Mesenteric fat pad (tissue), 1 donor: ENCODE measurements around the gene PTGES. TPM values are rescaled to one million over a fixed set of nuclear protein-coding genes. Genes with fewer than 3 reads are reported as not detected.

Experiments used
- DNase-seq: peaks from one replicate; pipeline ENCODE4 v3.0.0-alpha.2; 2020; ENCODE audit warnings: low spot score
- total RNA-seq: library from RNA; stranded (reverse); fragmentation: NEBNext Ultra II Directional; extraction: Animal tissue kit (Norgen Biotek cat#: 25700); gene quantifications from one replicate; pipeline ENCODE4 v1.2.1, GENCODE V29; 2021
- donor health status: DM: yes; HTN: yes; CAD: no.

The PTGES gene
- total RNA-seq, 1 donor from 2014 or later: 14.1 TPM

GRCh38 chr9:129748249-129748648 lies 4.6 kb downstream of the PTGES start:
- no peak for DNase-seq

- DNase-seq: no peak
Observed at GRCh38 chr9:129746092-129746777, 6.6 kb downstream of the PTGES start.

DNA sequence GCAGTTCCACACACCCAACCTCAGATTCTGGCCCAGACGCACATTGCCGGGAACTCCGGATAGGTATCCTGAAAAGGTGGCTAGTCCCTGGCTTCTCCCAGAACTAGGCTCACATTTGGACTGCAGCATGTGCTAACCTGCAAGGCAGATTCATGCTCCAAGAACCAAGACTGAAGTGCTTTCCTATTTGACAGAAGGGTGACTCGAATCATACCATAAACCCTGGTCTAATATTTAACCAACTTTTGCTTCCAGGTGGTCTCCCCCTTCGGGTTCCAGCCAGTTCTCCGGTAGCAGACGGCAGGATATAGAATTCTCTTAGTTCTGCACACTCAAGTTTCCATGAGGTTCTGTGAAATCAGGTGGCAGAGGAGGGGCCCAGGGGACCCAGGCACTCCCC lies 7.6 kb downstream of the PTGES start:
- no peak for DNase-seq

DNA sequence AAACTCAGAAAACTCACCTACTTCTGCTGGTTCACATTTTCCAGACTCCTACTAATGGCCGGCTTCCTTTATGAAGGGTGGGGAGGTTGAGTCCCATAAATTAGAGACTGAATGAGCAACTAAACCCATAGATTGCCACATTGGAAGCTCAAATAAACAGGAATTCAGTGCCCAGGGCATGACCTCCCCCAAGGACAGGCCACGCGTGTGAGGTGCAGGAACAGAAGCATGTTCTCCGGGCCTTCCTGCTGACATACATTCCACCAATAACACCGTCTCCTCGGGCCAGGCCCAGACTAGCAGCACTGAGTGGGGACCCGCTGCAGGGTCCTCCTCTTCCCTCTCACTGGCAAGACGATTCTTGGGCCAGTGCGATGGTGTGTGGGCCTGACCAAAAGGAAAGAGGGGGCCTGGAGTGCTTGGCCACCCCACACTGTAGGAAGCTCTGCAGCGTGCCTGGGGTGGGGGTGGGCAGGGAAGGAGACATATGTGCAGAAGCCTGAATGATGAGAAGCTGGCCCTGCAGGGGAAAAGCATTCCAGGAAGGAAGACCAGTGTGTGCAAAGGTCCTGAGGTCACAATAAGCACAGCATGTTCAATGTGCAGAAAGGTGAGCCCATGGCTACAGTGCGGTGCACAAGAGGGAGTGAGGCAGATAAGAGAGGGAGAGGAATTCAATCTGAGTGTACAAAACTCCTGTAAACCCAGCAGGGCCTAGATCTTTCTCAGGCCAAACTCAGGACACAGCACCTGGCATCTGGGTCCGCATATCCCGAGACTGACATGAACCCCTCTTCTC lies 12.0 kb downstream of the PTGES start:
- DNase-seq: no peak

- DNase-seq: no peak
Observed at GRCh38 chr9:129740174-129740573, 12.7 kb downstream of the PTGES start.

- DNase-seq: no peak
Observed at GRCh38 chr9:129739432-129739831, 13.4 kb downstream of the PTGES start.

DNA sequence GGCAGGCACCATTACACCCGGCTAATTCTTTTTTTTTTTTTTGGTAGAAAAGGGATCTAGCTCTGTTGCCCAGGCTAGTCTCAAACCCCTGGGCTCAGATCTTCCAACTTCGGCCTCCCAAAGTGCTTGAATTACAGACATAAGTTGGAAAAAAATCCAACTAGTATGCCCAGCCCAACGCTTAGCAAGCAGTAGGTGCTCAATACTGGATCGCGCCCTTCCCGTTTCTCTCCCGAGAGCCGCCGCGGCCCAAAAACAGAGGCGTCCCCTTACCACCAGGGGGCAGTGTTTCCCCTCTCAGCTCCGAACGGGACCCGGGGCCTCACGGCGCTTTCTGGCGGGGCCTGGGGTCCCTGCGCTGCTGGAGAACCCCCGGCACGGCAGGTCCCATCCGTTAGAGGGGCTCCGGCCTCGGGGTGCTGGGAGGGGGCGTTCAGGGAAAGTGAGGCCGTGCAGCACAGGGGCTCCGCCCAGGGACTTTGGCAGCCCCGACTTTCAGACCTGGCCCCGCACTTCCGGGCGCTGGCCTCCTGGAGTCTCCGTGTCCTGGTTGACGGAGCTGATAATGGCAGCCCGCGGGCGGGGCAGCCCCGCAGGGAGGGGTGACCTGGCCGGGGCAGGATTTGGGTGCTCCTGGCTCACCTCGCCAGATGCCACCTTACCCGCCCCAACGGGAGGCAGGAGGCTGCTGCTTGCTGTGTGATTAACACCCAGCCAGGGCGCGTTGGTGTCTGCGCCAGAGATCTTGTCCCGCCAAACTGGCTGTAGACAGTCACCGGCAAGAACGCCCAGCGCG lies 15.2 kb downstream of the PTGES start:
- peak; percentile 94 for DNase-seq

GRCh38 chr9:129736334-129736733 lies 16.5 kb downstream of the PTGES start:
- DNase-seq: no peak

- DNase-seq: no peak
Observed at GRCh38 chr9:129735546-129735945, 17.3 kb downstream of the PTGES start.

DNA sequence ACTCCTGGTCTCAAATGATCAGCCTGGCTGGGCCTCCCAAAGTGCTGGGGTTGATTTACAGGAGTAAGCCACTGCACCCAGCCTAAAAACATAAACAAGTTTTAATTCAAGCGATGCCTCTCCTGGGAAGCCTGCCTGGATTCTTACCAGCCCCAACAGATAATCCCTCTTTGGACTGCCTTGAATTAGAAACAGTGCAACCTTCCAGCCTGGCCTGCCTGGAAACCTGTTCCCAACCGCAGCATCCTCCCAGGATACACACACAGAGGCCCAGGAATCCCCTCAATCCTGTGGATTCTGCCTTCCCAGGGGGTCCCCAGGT lies 19.2 kb downstream of the PTGES start:
- DNase-seq: no peak

- DNase-seq: no peak
Observed at GRCh38 chr9:129732946-129733631, 19.8 kb downstream of the PTGES start.

GRCh38 chr9:129732100-129732499 lies 20.7 kb downstream of the PTGES start:
- DNase-seq: no peak

GRCh38 chr9:129731477-129732085 lies 21.3 kb downstream of the PTGES start:
- no peak for DNase-seq

- DNase-seq: no peak
Observed at GRCh38 chr9:129728744-129729143, 24.1 kb downstream of the PTGES start.

GRCh38 chr9:129726322-129727160 lies 26.3 kb downstream of the PTGES start:
- DNase-seq: no peak

DNA sequence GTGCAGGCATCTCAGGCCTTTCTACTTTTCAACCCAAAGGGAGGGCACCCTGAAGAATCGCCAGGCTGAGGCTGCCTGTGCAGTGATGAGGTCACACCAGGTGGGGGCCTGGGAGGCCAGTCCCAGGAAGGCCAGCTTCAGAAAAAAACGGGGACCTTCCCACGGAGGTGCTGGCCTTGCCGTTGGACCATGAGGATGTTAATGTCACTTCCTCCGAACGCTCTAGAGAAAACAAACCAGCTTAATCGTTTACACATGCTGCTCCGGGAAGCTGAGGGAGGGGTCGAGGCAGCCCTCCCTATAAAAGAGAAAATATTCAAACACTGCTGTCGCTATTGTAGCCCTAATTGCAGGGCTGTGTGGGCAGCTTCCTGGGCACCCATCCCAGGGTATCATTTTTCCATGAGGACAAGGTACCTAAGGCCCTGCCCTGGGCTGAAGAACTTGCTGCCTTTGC lies 27.0 kb downstream of the PTGES start:
- DNase-seq: no peak

- DNase-seq: no peak
Observed at GRCh38 chr9:129724456-129725190, 28.2 kb downstream of the PTGES start.

DNA sequence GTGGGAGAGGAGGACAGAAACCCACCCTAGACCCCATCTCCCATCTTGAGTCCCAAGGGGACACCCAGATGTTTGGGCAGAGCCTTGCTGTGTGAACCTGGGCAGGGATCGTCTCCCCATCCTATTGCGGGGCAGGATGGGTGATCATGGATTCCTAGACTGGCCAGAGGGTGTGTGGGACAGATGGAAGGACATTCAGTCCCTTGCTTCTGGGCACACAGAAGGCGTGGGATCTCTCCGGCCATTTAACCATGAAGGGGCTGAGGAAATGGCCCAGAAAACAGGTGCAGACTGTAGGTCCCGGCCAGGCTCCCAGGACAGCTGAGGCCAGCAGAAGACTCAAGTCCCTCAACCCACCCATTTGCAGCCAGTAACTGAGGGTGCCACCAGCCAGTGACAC lies 29.9 kb downstream of the PTGES start:
- DNase-seq: no peak

- DNase-seq: no peak
Observed at GRCh38 chr9:129720865-129721545, 31.8 kb downstream of the PTGES start.
